ENCODE measurements around the gene MYO1B. TPM values are rescaled to one million over a fixed set of nuclear protein-coding genes. Genes with fewer than 3 reads are reported as not detected.

MYO1B gene
- total RNA-seq, 1 experiment from 2014 or later: 43.2 TPM

DNA sequence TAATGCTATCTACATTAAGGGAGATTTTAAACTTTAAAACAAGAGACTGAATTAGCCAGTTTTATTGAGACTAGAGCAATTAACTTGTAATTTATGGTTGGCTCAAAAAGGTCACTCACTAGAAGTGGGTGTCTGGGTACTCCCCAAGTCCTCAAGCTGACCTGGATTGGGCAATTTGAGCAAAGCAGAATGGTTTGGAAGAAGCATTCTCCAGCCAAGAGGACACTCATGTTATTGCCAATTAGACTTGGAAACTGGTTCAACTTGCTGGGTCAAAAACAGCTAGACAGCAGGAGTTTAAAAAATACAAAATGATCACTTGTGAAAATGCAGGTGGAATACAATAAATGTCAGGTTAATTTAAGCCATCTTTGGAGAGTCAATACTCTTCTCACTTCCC is 29.5 kb upstream of the MYO1B start:
- H3K27ac Mint-ChIP-seq: no peak overlapping the region
- H3K23ac ChIP-seq (ENCODE audit: insufficient read length, low read depth, low read length): no peak overlapping the region
- no peak overlapping the region for H2AFZ ChIP-seq (ENCODE audit: low read length)

More for the DNA sequence above, 29.5 kb upstream of the MYO1B start:
- Histone ChIP-seq H3K4me2 (ENCODE audit: insufficient read depth, insufficient read length, low read length) (no peak overlapping the region), H3K9ac (ENCODE audit: extremely low read depth, insufficient read length, low read length) (no peak overlapping the region), H3K27me3 (ENCODE audit: insufficient read depth, low read length) (no peaks in the 10 kb centered on the region), H3K79me2 (ENCODE audit: insufficient read depth, low read length) (no peaks in the 10 kb centered on the region), H3K4me1 (ENCODE audit: insufficient read depth, low read length) (no peaks in the 10 kb centered on the region), H2BK15ac (ENCODE audit: low read depth, low read length) (no peak overlapping the region), H4K8ac (replicated peaks; ENCODE audit: insufficient read length, low read depth, low read length) (no peak overlapping the region), H3K27ac (ENCODE audit: insufficient read length, low read depth, low read length) (no peak overlapping the region), H3T11ph (ENCODE audit: low read length) (no peak overlapping the region), H3K14ac (ENCODE audit: insufficient read depth, low read length) (no peak overlapping the region), H3K18ac (ENCODE audit: insufficient read length, low read depth, low read length) (no peak overlapping the region), H3K56ac (ENCODE audit: insufficient read length, low read depth, low read length) (no peak overlapping the region), H2BK12ac (ENCODE audit: insufficient read length, low read depth, low read length) (no peak overlapping the region), H3K9me3 (ENCODE audit: control insufficient read depth, low read depth, low read length) (no peaks in the 10 kb centered on the region), H3K79me1 (ENCODE audit: insufficient read depth, low read depth, low read length, poor library complexity, severe bottlenecking) (no peaks in the 10 kb centered on the region), H2BK20ac (ENCODE audit: low read depth, low read length, poor library complexity, severe bottlenecking) (no peak overlapping the region), H4K91ac (ENCODE audit: insufficient read length, low read depth, low read length) (no peak overlapping the region), H2BK120ac (ENCODE audit: low read depth, low read length, poor library complexity, severe bottlenecking) (no peak overlapping the region), H4K5ac (ENCODE audit: insufficient read length, low read depth, low read length) (no peak overlapping the region), H2BK5ac (ENCODE audit: insufficient read length, low read length) (no peak overlapping the region), H3K4ac (ENCODE audit: low read depth, low read length) (no peak overlapping the region), H2AK5ac (ENCODE audit: insufficient read length, low read length) (no peak overlapping the region), H3K23me2 (ENCODE audit: insufficient read length, low read depth, low read length, poor library complexity, severe bottlenecking) (no peaks in the 10 kb centered on the region), H4K20me1 (ENCODE audit: control insufficient read depth, insufficient read depth, insufficient read length) (no peaks in the 10 kb centered on the region)
- H3K4me1 Mint-ChIP-seq: peaks cover 9 to 10% of the 10 kb centered on the region in 2 experiments
- no peak overlapping the region for H3K4me3 Mint-ChIP-seq
- no peaks in the 10 kb centered on the region for H3K27me3 Mint-ChIP-seq (ENCODE audit: low read depth)
- H3K36me3 Mint-ChIP-seq (ENCODE audit: insufficient read depth in 1 of 3, low read depth in 3 of 3): no peaks in the 10 kb centered on the region; a peak in 1 of 7 replicates
- DNase-seq: no peak
- TF ChIP-seq, protein P1, sequence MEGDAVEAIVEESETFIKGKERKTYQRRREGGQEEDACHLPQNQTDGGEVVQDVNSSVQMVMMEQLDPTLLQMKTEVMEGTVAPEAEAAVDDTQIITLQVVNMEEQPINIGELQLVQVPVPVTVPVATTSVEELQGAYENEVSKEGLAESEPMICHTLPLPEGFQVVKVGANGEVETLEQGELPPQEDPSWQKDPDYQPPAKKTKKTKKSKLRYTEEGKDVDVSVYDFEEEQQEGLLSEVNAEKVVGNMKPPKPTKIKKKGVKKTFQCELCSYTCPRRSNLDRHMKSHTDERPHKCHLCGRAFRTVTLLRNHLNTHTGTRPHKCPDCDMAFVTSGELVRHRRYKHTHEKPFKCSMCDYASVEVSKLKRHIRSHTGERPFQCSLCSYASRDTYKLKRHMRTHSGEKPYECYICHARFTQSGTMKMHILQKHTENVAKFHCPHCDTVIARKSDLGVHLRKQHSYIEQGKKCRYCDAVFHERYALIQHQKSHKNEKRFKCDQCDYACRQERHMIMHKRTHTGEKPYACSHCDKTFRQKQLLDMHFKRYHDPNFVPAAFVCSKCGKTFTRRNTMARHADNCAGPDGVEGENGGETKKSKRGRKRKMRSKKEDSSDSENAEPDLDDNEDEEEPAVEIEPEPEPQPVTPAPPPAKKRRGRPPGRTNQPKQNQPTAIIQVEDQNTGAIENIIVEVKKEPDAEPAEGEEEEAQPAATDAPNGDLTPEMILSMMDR (conservative IDR thresholded peaks at IDR 0.05): no peak
- H3K9me3 Mint-ChIP-seq: peaks cover 0 to 8% of the 10 kb centered on the region in 2 experiments; a peak in 3 of 5 replicates

All from H9 (cell line).